Loucy (cell line): ENCODE data around the gene ENPP3.
"Not testable (repeated sequence)": the region's sequence is repeated elsewhere in the genome, so short reads cannot be mapped to it uniquely, and the experiment has no call there.

Experiments used
- EZH2phosphoT487 ChIP-seq: fragments of 200-600 bp; IDR thresholded peaks from 2 replicates; pipeline ENCODE4 v1.6.1; 2018; ENCODE audit warnings: antibody characterized with exemption, mild to moderate bottlenecking, moderate library complexity, borderline replicate concordance
- TF ChIP-seq, protein P1 (sequence below): fragments of 200-600 bp; sonication (generic); conservative IDR thresholded peaks from 2 replicates; pipeline ENCODE4 v1.5.1; 2014; ENCODE audit warnings: mild to moderate bottlenecking, antibody characterized with exemption, low read length

DNA sequence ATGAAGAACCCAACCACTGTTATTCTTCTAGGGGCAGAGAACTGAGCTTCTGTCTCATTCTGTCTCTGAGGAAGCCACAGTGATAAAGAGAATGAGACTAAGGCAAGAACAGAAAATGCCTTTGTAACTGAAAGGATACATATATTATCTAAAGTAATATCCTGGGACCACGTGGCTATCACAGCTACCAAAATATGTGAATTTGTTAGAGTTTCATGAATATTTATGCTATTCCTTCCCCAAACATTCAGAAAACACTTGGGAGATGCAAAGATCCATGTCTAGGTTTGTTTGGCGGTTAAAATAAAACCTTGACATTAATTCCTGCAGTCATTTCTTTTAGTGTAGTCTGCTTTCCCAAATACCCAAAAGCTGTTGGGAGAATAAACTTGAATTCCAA, 66.8 kb downstream of the ENPP3 start:
- TF ChIP-seq, protein P1, sequence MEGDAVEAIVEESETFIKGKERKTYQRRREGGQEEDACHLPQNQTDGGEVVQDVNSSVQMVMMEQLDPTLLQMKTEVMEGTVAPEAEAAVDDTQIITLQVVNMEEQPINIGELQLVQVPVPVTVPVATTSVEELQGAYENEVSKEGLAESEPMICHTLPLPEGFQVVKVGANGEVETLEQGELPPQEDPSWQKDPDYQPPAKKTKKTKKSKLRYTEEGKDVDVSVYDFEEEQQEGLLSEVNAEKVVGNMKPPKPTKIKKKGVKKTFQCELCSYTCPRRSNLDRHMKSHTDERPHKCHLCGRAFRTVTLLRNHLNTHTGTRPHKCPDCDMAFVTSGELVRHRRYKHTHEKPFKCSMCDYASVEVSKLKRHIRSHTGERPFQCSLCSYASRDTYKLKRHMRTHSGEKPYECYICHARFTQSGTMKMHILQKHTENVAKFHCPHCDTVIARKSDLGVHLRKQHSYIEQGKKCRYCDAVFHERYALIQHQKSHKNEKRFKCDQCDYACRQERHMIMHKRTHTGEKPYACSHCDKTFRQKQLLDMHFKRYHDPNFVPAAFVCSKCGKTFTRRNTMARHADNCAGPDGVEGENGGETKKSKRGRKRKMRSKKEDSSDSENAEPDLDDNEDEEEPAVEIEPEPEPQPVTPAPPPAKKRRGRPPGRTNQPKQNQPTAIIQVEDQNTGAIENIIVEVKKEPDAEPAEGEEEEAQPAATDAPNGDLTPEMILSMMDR, result not testable (repeated sequence)
- TF ChIP-seq EZH2phosphoT487, result not testable (repeated sequence)
